Measurements from ENCODE around the gene LLGL1. TPM values are rescaled to one million over a fixed set of nuclear protein-coding genes. Genes with fewer than 3 reads are reported as not detected.

Gene LLGL1
- total and polyA plus RNA-seq, 2 donors (not counting 3 experiments of a cell fraction or from before 2014, with no cell fraction given): 34.9 to 47.1 TPM

GRCh38 chr17:18224053-18224386 is 1.4 kb upstream of the LLGL1 start:
- H4K20me1 ChIP-seq (replicated peaks; ENCODE audit: control insufficient read depth, extremely low read depth, insufficient read depth, low read length): no peaks in the 10 kb centered on the region
- dilution Hi-C loops (cut with MboI; ENCODE audit: extremely low pct_ligation_motif_present, low sequenced_read_pairs) (no loop called here), intact Hi-C loops (cut with micrococcal nuclease) (loop anchor here (2.0 kb wide), 1 partner anchor 91 kb away; the partner anchor contains the start of genes SMCR8 and TOP3A)
- H3K4me1 ChIP-seq (ENCODE audit: control insufficient read depth, extremely low read depth, insufficient read depth, low read length): peaks cover 18% of the 10 kb centered on the region
- H3K4me2 ChIP-seq (ENCODE audit: insufficient read depth, low read length): no peak overlapping the region
- H3K27ac ChIP-seq (ENCODE audit: insufficient read depth, low read depth, low read length): no peak overlapping the region
- H3K79me2 ChIP-seq (ENCODE audit: control insufficient read depth, insufficient read depth, low read length): peaks cover 32% of the 10 kb centered on the region
- ChIA-PET CTCF (interaction anchor here (1.0 to 1.6 kb wide), 3 partner anchors 10 to 25 kb away, joined by 3 to 4 read pairs (median 3); no protein-coding TSS in a partner anchor), POLR2A (no interaction called here)
- H3K9me1 ChIP-seq (replicated peaks; ENCODE audit: control insufficient read depth, extremely low read depth, insufficient read depth, low read length): no peaks in the 10 kb centered on the region
- FAIRE-seq: no peak
- no peaks in the 10 kb centered on the region for H3K36me3 ChIP-seq (ENCODE audit: control insufficient read depth in 2 of 2, extremely low read depth in 1 of 2, insufficient read depth in 2 of 2, low read length in 2 of 2)
- no peak for TF ChIP-seq POLR2A (IDR thresholded peaks at IDR 0.05; ENCODE audit: low read depth, low read length)
- TF ChIP-seq FOS (IDR thresholded peaks at IDR 0.05; ENCODE audit: borderline replicate concordance, insufficient read depth, low read length): no peak
- H3K9ac ChIP-seq (replicated peaks; ENCODE audit: extremely low read depth, insufficient read depth, low read length): no peak overlapping the region
- H2AFZ ChIP-seq (ENCODE audit: low read depth, low read length): peak overlapping the region; percentile 50
- DNase-seq (ENCODE audit: low read depth, low spot score): no peak
- H3K27me3 ChIP-seq (ENCODE audit: control insufficient read depth in 2 of 2, insufficient read depth in 2 of 2, low read length in 2 of 2): no peaks in the 10 kb centered on the region
- H3K4me3 ChIP-seq (replicated peaks in 1 of 3; ENCODE audit: insufficient read depth in 1 of 3, low read depth in 1 of 3, low read length in 3 of 3): no peak overlapping the region
- H3K9me3 ChIP-seq (replicated peaks; ENCODE audit: control insufficient read depth, insufficient read depth, low read length): no peaks in the 10 kb centered on the region
- BruUV-seq (replicated peaks): no TSS peak

- DNase-seq (ENCODE audit: low read depth, low spot score): no peak
- Histone ChIP-seq H3K4me1 (ENCODE audit: control insufficient read depth, extremely low read depth, insufficient read depth, low read length) (peaks cover 18% of the 10 kb centered on the region), H3K27me3 (ENCODE audit: control insufficient read depth in 2 of 2, insufficient read depth in 2 of 2, low read length in 2 of 2) (no peaks in the 10 kb centered on the region), H3K9me3 (replicated peaks; ENCODE audit: control insufficient read depth, insufficient read depth, low read length) (no peaks in the 10 kb centered on the region), H2AFZ (ENCODE audit: low read depth, low read length) (peak overlapping the region; percentile 63), H3K27ac (ENCODE audit: insufficient read depth, low read depth, low read length) (no peak overlapping the region), H3K9me1 (replicated peaks; ENCODE audit: control insufficient read depth, extremely low read depth, insufficient read depth, low read length) (no peaks in the 10 kb centered on the region), H3K36me3 (ENCODE audit: control insufficient read depth in 2 of 2, extremely low read depth in 1 of 2, insufficient read depth in 2 of 2, low read length in 2 of 2) (no peaks in the 10 kb centered on the region), H3K4me2 (ENCODE audit: insufficient read depth, low read length) (peak overlapping the region; percentile 30), H3K4me3 (replicated peaks in 1 of 3; ENCODE audit: insufficient read depth in 1 of 3, low read depth in 1 of 3, low read length in 3 of 3) (peak overlapping the region in 1 of 3 experiments; percentile 30), H4K20me1 (replicated peaks; ENCODE audit: control insufficient read depth, extremely low read depth, insufficient read depth, low read length) (no peaks in the 10 kb centered on the region), H3K79me2 (ENCODE audit: control insufficient read depth, insufficient read depth, low read length) (peaks cover 35% of the 10 kb centered on the region), H3K9ac (replicated peaks; ENCODE audit: extremely low read depth, insufficient read depth, low read length) (peak overlapping the region; percentile 10)
- ChIA-PET POLR2A (interaction anchor here (1.6 kb wide), 1 partner anchor 24 kb away, joined by 4 read pairs; no protein-coding TSS in a partner anchor), CTCF (interaction anchor here (1.0 to 1.6 kb wide), 3 partner anchors 9 to 24 kb away, joined by 3 to 4 read pairs (median 3); no protein-coding TSS in a partner anchor)
- FAIRE-seq: no peak
- dilution Hi-C loops (cut with MboI; ENCODE audit: extremely low pct_ligation_motif_present, low sequenced_read_pairs): no loop called here
- TF ChIP-seq POLR2AphosphoS5 (IDR thresholded peaks at IDR 0.05; ENCODE audit: insufficient read depth, low read depth, low read length) (no peak), JUN (IDR thresholded peaks at IDR 0.05; ENCODE audit: borderline replicate concordance, insufficient read depth, insufficient read length, low read depth) (no peak), POLR2A (IDR thresholded peaks at IDR 0.05; ENCODE audit: low read depth, low read length) (no peak), GATA2 (IDR thresholded peaks at IDR 0.05; ENCODE audit: insufficient read depth, insufficient read length, low read depth, low read length) (no peak)
- BruUV-seq (replicated peaks): no TSS peak
- intact Hi-C loops (cut with micrococcal nuclease): loop anchor here (1.0 to 2.0 kb wide), 2 partner anchors 37 to 90 kb away; partner anchors contain the start of genes SMCR8 and TOP3A
Measured at GRCh38 chr17:18224387-18225120, 881 bp upstream of the LLGL1 start.
